ENCODE measurements around the gene CDC42SE1.

- TF ChIP-seq ELF4 (CRISPR knock-in tag; IDR thresholded peaks at IDR 0.05; ENCODE audit: low read depth) (no peak), JUN (CRISPR knock-in tag; IDR thresholded peaks at IDR 0.05) (no peak)
- TF ChIP-seq, protein P1, sequence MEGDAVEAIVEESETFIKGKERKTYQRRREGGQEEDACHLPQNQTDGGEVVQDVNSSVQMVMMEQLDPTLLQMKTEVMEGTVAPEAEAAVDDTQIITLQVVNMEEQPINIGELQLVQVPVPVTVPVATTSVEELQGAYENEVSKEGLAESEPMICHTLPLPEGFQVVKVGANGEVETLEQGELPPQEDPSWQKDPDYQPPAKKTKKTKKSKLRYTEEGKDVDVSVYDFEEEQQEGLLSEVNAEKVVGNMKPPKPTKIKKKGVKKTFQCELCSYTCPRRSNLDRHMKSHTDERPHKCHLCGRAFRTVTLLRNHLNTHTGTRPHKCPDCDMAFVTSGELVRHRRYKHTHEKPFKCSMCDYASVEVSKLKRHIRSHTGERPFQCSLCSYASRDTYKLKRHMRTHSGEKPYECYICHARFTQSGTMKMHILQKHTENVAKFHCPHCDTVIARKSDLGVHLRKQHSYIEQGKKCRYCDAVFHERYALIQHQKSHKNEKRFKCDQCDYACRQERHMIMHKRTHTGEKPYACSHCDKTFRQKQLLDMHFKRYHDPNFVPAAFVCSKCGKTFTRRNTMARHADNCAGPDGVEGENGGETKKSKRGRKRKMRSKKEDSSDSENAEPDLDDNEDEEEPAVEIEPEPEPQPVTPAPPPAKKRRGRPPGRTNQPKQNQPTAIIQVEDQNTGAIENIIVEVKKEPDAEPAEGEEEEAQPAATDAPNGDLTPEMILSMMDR (IDR thresholded peaks at IDR 0.05): no peak
These were observed 4.4 kb downstream of the CDC42SE1 start for GRCh38 chr1:151054971-151055547.

All from WTC11 (cell line).